ENCODE measurements around the gene ARFGAP3.

Gene ARFGAP3

GRCh38 chr22:42865536-42865935 is 8.5 kb upstream of the ARFGAP3 start:
- no peak for TF ChIP-seq EZH2phosphoT487 (IDR thresholded peaks at IDR 0.05; ENCODE audit: borderline replicate concordance, low read length)
- TF ChIP-seq, protein P1, sequence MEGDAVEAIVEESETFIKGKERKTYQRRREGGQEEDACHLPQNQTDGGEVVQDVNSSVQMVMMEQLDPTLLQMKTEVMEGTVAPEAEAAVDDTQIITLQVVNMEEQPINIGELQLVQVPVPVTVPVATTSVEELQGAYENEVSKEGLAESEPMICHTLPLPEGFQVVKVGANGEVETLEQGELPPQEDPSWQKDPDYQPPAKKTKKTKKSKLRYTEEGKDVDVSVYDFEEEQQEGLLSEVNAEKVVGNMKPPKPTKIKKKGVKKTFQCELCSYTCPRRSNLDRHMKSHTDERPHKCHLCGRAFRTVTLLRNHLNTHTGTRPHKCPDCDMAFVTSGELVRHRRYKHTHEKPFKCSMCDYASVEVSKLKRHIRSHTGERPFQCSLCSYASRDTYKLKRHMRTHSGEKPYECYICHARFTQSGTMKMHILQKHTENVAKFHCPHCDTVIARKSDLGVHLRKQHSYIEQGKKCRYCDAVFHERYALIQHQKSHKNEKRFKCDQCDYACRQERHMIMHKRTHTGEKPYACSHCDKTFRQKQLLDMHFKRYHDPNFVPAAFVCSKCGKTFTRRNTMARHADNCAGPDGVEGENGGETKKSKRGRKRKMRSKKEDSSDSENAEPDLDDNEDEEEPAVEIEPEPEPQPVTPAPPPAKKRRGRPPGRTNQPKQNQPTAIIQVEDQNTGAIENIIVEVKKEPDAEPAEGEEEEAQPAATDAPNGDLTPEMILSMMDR (IDR thresholded peaks at IDR 0.05; ENCODE audit: low read depth, low read length, poor library complexity, severe bottlenecking): no peak
- 0 out of 2 replicates have a peak, but pooled peaks cover under 1% of the 10 kb centered on the region for H4K20me1 ChIP-seq (ENCODE audit: control insufficient read depth, insufficient read depth, low read depth, low read length)
- H3K9me2 ChIP-seq (replicated peaks; ENCODE audit: control insufficient read depth, low read length): no peaks in the 10 kb centered on the region
- peaks cover 3% of the 10 kb centered on the region; the same call in 1 of the 2 replicates for H3F3A ChIP-seq (ENCODE audit: control insufficient read depth, insufficient read depth)
- H3K4me2 ChIP-seq (ENCODE audit: low read length): no peak overlapping the region
- no peaks in the 10 kb centered on the region for H3K27me3 ChIP-seq (ENCODE audit: control insufficient read depth, low read length)
- no peaks in the 10 kb centered on the region for H3K79me2 ChIP-seq (ENCODE audit: control insufficient read depth, low read length)
- H3K9me3 ChIP-seq (ENCODE audit: control insufficient read depth, insufficient read depth, low read length): no peaks in the 10 kb centered on the region
- no peaks in the 10 kb centered on the region for H3K36me3 ChIP-seq (ENCODE audit: control insufficient read depth, low read length)
- H3K4me3 ChIP-seq (ENCODE audit: low read length): no peak overlapping the region
- H3K27ac ChIP-seq (ENCODE audit: low read depth, low read length): no peak overlapping the region
- peaks cover 17% of the 10 kb centered on the region for H3K4me1 ChIP-seq (ENCODE audit: control insufficient read depth, low read length)

GRCh38 chr22:42863349-42863961 is 6.4 kb upstream of the ARFGAP3 start:
- Histone ChIP-seq H3K9me3 (ENCODE audit: control insufficient read depth, insufficient read depth, low read length) (no peaks in the 10 kb centered on the region), H3K4me3 (ENCODE audit: low read length) (0 out of 2 replicates have a peak overlapping the region, but pooled peaks have one; percentile 3), H3F3A (ENCODE audit: control insufficient read depth, insufficient read depth) (peaks cover 3% of the 10 kb centered on the region; the same call in 1 of the 2 replicates), H3K4me2 (ENCODE audit: low read length) (peak overlapping the region; percentile 18), H3K36me3 (ENCODE audit: control insufficient read depth, low read length) (no peaks in the 10 kb centered on the region), H4K20me1 (ENCODE audit: control insufficient read depth, insufficient read depth, low read depth, low read length) (no peaks in the 10 kb centered on the region), H3K79me2 (ENCODE audit: control insufficient read depth, low read length) (no peaks in the 10 kb centered on the region), H3K27ac (ENCODE audit: low read depth, low read length) (peak overlapping the region; percentile 13; the same call in 1 of the 2 replicates), H3K27me3 (ENCODE audit: control insufficient read depth, low read length) (no peaks in the 10 kb centered on the region), H3K9me2 (replicated peaks; ENCODE audit: control insufficient read depth, low read length) (no peaks in the 10 kb centered on the region), H3K4me1 (ENCODE audit: control insufficient read depth, low read length) (peaks cover 17% of the 10 kb centered on the region)
- no peak for TF ChIP-seq EZH2phosphoT487 (IDR thresholded peaks at IDR 0.05; ENCODE audit: borderline replicate concordance, low read length)
- TF ChIP-seq, protein P1 (IDR thresholded peaks at IDR 0.05; ENCODE audit: low read depth, low read length, poor library complexity, severe bottlenecking): no peak

- TF ChIP-seq, protein P1 (IDR thresholded peaks at IDR 0.05; ENCODE audit: low read depth, low read length, poor library complexity, severe bottlenecking): no peak
- no peak for TF ChIP-seq EZH2phosphoT487 (IDR thresholded peaks at IDR 0.05; ENCODE audit: borderline replicate concordance, low read length)
- no peak overlapping the region for H3K27ac ChIP-seq (ENCODE audit: low read depth, low read length)
- H3K36me3 ChIP-seq (ENCODE audit: control insufficient read depth, low read length): no peaks in the 10 kb centered on the region
- H3K4me3 ChIP-seq (ENCODE audit: low read length): no peak overlapping the region
- no peak overlapping the region for H3K4me2 ChIP-seq (ENCODE audit: low read length)
- H3F3A ChIP-seq (ENCODE audit: control insufficient read depth, insufficient read depth): peaks cover 3% of the 10 kb centered on the region; the same call in 1 of the 2 replicates
- peaks cover 21% of the 10 kb centered on the region for H3K4me1 ChIP-seq (ENCODE audit: control insufficient read depth, low read length)
- H3K9me2 ChIP-seq (replicated peaks; ENCODE audit: control insufficient read depth, low read length): no peaks in the 10 kb centered on the region
- no peaks in the 10 kb centered on the region for H3K79me2 ChIP-seq (ENCODE audit: control insufficient read depth, low read length)
- H3K9me3 ChIP-seq (ENCODE audit: control insufficient read depth, insufficient read depth, low read length): no peaks in the 10 kb centered on the region; the same call in 1 of the 2 replicates
- H4K20me1 ChIP-seq (ENCODE audit: control insufficient read depth, insufficient read depth, low read depth, low read length): no peaks in the 10 kb centered on the region
- no peaks in the 10 kb centered on the region for H3K27me3 ChIP-seq (ENCODE audit: control insufficient read depth, low read length)
Observed at GRCh38 chr22:42862045-42862734, 5.1 kb upstream of the ARFGAP3 start.
